Esophagus squamous epithelium (tissue), 5 donors: ENCODE measurements around the gene KRT33B. TPM values are rescaled to one million over a fixed set of nuclear protein-coding genes. Genes with fewer than 3 reads are reported as not detected.
"Not testable (repeated sequence)": the region's sequence is repeated elsewhere in the genome, so short reads cannot be mapped to it uniquely, and the experiment has no call there.

Experiments used
- DNase-seq: peaks from one replicate; lab custom pipeline; 2025; lab: John Stamatoyannopoulos, UW
- H3K27ac ChIP-seq, 4 donors: fragments of 200-600 bp; sonication (generic); one replicate each; pipeline ENCODE4 v1.5.1; 2016 to 2019; ENCODE audit warnings: mild to moderate bottlenecking in 1 of 4
- H3K27me3 ChIP-seq, 4 donors: fragments of 200-600 bp; sonication (generic); 1 replicate in 3 of 4; 2 replicates in 1 of 4; pipeline versions ENCODE4 v1.5.1 to v1.6.0; 2017 to 2021; ENCODE audit warnings: antibody characterized with exemption in 1 of 4
- H3K36me3 ChIP-seq, 3 donors: fragments of 200-600 bp; sonication (generic); one replicate each; pipeline ENCODE4 v1.5.1; 2016 to 2019
- H3K4me1 ChIP-seq, 3 donors: fragments of 200-600 bp; sonication (generic); one replicate each; pipeline ENCODE4 v1.5.1; 2017 to 2019
- H3K4me3 ChIP-seq, 4 donors: fragments of 200-600 bp; sonication (generic); 1 replicate in 3 of 4; 2 replicates in 1 of 4; pipeline ENCODE4 v1.5.1; 2016 to 2019; ENCODE audit warnings: mild to moderate bottlenecking in 2 of 4, moderate library complexity in 1 of 4
- H3K9me3 ChIP-seq, 3 donors: fragments of 200-600 bp; sonication (generic); one replicate each; pipeline ENCODE4 v1.5.1; 2016 to 2019
- POLR2A ChIP-seq, 4 donors: fragments of 450-650 bp; IDR thresholded peaks; one replicate each; pipeline ENCODE4 v1.6.1; 2017; ENCODE audit warnings: antibody characterized with exemption in 4 of 4, mild to moderate bottlenecking in 4 of 4, moderate library complexity in 3 of 4
- WGBS, 2 donors: methylation state at CpG; one replicate each; pipeline ENCODE4 v1.1.5; 2018; 5-methylcytosine and 5-hydroxymethylcytosine counted together
- intact Hi-C: fragments of 100-400 bp; cut with DNase I; formaldehyde crosslinking; loops from one replicate; pipeline ENCODE4 v1.15.0; 2022
- total RNA-seq, 4 donors: library from RNA; depleted of rRNA; stranded (reverse); fragments of >200 nt; gene quantifications; one replicate each; pipeline ENCODE4 v1.1.0, GENCODE V29; 2016
- TF ChIP-seq, protein P1 (sequence below), 6 experiments: fragments of 450-650 bp in 4 of 6; fragments of 200-600 bp in 2 of 6; sonication (generic) in 2 of 6; IDR thresholded peaks; one replicate each; pipeline ENCODE4 v1.5.1; 2016 to 2019; ENCODE audit warnings: antibody characterized with exemption in 6 of 6, mild to moderate bottlenecking in 4 of 6, moderate library complexity in 4 of 6
- donor health status: DM: yes; HTN: yes; CAD: no.

Gene KRT33B
- total RNA-seq, 4 donors from 2014 or later, result 0.32 to 0.57 TPM; not detected in 2

DNA sequence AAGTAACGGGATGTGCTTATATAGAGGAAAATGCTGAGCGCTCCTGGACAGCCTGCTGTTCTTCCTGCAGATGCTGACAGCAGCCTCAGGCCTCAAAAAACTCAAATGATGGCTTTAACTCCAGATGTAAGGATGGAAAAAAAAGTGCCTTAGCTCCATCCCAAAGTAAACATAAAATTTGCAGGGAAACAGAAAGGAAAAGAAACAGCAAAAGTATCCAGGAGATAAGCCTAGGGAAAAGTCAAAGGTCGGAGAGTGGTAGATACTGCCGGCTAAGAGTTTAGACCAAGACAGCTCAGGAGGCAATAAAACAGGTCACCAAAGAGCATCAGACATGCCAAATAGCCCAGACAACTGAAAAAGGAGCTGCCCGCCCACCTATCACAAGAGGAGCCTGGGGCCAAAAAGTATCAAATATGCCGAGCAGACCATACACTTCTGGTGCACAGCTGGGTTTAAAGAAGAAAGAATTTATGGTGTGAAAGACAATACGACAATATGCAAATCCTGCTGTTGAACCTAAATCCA, 20.9 kb upstream of the KRT33B start:
- intact Hi-C loops, result no loop called here
- Histone ChIP-seq H3K27me3 (no peaks in the 10 kb centered on the region), H3K9me3 (peaks cover 0 to 12% (median 0%) of the 10 kb centered on the region in 3 donors), H3K4me3 (no peak overlapping the region), H3K4me1 (peaks cover 0 to 31% (median 13%) of the 10 kb centered on the region in 3 donors), H3K27ac (no peak overlapping the region), H3K36me3 (no peaks in the 10 kb centered on the region)
- WGBS, 2 donors, result 78 to 81% methylated on average over 7 of the region's 7 CpGs
- TF ChIP-seq, protein P1, sequence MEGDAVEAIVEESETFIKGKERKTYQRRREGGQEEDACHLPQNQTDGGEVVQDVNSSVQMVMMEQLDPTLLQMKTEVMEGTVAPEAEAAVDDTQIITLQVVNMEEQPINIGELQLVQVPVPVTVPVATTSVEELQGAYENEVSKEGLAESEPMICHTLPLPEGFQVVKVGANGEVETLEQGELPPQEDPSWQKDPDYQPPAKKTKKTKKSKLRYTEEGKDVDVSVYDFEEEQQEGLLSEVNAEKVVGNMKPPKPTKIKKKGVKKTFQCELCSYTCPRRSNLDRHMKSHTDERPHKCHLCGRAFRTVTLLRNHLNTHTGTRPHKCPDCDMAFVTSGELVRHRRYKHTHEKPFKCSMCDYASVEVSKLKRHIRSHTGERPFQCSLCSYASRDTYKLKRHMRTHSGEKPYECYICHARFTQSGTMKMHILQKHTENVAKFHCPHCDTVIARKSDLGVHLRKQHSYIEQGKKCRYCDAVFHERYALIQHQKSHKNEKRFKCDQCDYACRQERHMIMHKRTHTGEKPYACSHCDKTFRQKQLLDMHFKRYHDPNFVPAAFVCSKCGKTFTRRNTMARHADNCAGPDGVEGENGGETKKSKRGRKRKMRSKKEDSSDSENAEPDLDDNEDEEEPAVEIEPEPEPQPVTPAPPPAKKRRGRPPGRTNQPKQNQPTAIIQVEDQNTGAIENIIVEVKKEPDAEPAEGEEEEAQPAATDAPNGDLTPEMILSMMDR (IDR thresholded peaks at IDR 0.05), result no peak
- no peak for TF ChIP-seq POLR2A (IDR thresholded peaks at IDR 0.05)
- no peak for DNase-seq

DNA sequence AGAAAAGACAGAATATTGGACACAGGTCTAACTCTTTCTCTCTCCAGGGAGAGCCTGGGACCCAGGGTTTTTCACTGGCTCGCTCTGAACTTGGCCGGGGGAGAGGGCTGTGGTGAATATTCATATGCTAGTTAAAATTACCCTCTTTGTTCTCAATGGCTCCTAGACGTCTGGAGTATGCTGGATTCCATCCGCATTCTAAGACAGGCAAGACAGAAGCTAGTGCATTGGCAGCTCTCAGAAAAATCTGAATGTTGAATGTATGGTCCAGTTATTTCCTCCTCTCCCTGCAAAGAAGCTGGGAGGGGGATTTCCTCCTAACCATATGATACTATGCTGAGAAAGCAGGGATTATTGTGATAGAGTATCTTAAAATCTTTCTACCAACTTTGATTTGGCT, 18.1 kb upstream of the KRT33B start:
- intact Hi-C loops, result no loop called here

DNA sequence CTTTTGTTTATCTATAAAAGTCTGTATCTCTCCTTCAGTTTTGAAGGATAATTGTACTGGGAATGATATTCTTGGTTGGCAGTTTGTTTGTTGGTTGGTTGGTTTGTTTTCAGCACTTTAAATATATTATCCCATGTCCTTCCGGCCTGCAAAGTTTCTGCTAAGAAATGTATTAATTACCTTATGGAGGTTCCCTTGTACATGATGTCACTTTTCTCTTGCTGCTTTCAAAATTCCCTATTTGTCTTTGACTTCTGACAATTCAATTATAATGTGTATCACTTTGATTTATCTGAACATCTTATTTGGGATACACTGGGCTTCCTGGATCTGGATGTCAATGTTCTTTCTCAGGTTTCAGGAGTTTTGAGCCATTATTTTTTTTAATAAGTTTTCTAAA, 16.6 kb upstream of the KRT33B start:
- WGBS, 2 donors, result 100% methylated on average over 1 of the region's 1 CpG

More for the DNA sequence above, 18.1 kb upstream of the KRT33B start:
- no peak overlapping the region for H3K4me3 ChIP-seq
- TF ChIP-seq, protein P1 (IDR thresholded peaks at IDR 0.05), result no peak
- no peak for TF ChIP-seq POLR2A (IDR thresholded peaks at IDR 0.05)
- no peak for DNase-seq
- no peaks in the 10 kb centered on the region for H3K36me3 ChIP-seq
- no peak overlapping the region for H3K27ac ChIP-seq
- 90 to 97% methylated on average over 4 of the region's 4 CpGs for WGBS, 2 donors
- H3K27me3 ChIP-seq, result no peaks in the 10 kb centered on the region
- peaks cover 0 to 12% (median 0%) of the 10 kb centered on the region in 3 donors for H3K9me3 ChIP-seq
- H3K4me1 ChIP-seq, result peaks cover 0 to 6% (median 0%) of the 10 kb centered on the region in 3 donors

GRCh38 chr17:41383690-41384089, 14.1 kb upstream of the KRT33B start:
- DNase-seq, result no peak
- H3K4me3 ChIP-seq, result no peak overlapping the region
- WGBS, 2 donors, result 93 to 94% methylated on average over 1 of the region's 1 CpG
- TF ChIP-seq, protein P1 (IDR thresholded peaks at IDR 0.05), result no peak
- TF ChIP-seq POLR2A (IDR thresholded peaks at IDR 0.05), result no peak
- intact Hi-C loops, result no loop called here
- H3K27me3 ChIP-seq, result peaks cover 0 to 8% (median 0%) of the 10 kb centered on the region in 4 donors
- no peaks in the 10 kb centered on the region for H3K36me3 ChIP-seq
- peaks cover 0 to 12% (median 0%) of the 10 kb centered on the region in 3 donors for H3K9me3 ChIP-seq
- H3K4me1 ChIP-seq, result no peaks in the 10 kb centered on the region
- no peak overlapping the region for H3K27ac ChIP-seq

More for the DNA sequence above, 16.6 kb upstream of the KRT33B start:
- Histone ChIP-seq H3K4me1 (no peaks in the 10 kb centered on the region), H3K27ac (no peak overlapping the region), H3K4me3 (no peak overlapping the region), H3K9me3 (peaks cover 0 to 12% (median 0%) of the 10 kb centered on the region in 3 donors), H3K27me3 (peaks cover 0 to 3% (median 0%) of the 10 kb centered on the region in 4 donors), H3K36me3 (no peaks in the 10 kb centered on the region)
- no peak for DNase-seq
- intact Hi-C loops, result no loop called here
- TF ChIP-seq, protein P1 (IDR thresholded peaks at IDR 0.05), result no peak
- no peak for TF ChIP-seq POLR2A (IDR thresholded peaks at IDR 0.05)

DNA sequence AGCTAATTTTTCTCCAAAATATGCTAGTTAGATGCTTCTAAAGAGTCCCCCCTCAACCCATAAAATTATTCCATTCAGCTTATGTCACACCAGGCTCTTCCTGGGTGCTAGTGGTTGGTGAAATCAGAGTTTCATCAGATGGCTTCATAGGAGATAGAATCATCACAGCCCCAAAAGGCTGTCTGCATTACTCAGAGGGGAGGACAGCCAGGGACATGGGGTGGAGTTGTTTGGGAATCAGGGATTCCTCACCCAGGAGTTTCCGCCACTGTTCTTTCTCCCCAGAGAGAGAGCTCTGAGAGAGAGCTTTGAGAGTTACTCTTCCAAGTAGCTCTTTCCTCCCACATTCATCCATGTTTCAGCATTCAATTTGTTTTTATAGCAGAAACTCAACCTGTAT, 12.8 kb upstream of the KRT33B start:
- Histone ChIP-seq H3K27me3 (peaks cover 0 to 8% (median 0%) of the 10 kb centered on the region in 4 donors), H3K4me3 (no peak overlapping the region), H3K4me1 (no peaks in the 10 kb centered on the region), H3K36me3 (no peaks in the 10 kb centered on the region), H3K9me3 (peaks cover 0 to 12% (median 0%) of the 10 kb centered on the region in 3 donors), H3K27ac (no peak overlapping the region)
- no peak for DNase-seq
- WGBS, 2 donors, result 83 to 100% methylated on average over 1 of the region's 1 CpG
- TF ChIP-seq, protein P1 (IDR thresholded peaks at IDR 0.05), result no peak
- TF ChIP-seq POLR2A (IDR thresholded peaks at IDR 0.05), result no peak
- intact Hi-C loops, result no loop called here

DNA sequence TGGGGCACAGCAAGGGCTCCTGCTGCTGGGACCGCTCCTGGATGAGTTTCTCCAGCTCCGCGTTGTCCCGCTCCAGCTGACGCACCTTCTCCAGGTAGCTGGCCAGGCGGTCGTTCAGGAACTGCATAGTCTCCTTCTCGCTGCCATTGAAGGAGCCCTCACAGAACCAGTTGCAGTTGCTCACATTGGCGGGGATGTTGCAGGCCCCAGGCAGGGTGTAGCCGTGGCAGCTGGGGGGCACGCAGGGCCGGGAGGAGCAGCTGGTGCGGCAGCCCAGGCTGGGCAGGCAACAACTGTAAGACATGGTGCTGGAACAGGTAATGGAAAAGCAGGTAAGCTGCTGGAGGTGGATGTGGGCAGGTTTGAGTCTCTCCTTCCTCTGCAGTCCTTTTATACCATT, 12.3 kb upstream of the KRT33B start, which contains the start of gene KRT34:
Gene KRT34, minus strand, starts transcription at position 364 of the 400 bp plus-strand sequence. Its CDS starts 60 bp downstream, at position 304.
- H3K36me3 ChIP-seq, H3K4me3 ChIP-seq, DNase-seq, H3K27ac ChIP-seq, H3K27me3 ChIP-seq, intact Hi-C loops, H3K4me1 ChIP-seq: not testable (repeated sequence)
- WGBS, 2 donors, result 100% methylated on average over 1 to 7 of the region's 13 CpGs
- H3K9me3 ChIP-seq, result peaks cover 0 to 11% (median 0%) of the 10 kb centered on the region in 3 donors

DNA sequence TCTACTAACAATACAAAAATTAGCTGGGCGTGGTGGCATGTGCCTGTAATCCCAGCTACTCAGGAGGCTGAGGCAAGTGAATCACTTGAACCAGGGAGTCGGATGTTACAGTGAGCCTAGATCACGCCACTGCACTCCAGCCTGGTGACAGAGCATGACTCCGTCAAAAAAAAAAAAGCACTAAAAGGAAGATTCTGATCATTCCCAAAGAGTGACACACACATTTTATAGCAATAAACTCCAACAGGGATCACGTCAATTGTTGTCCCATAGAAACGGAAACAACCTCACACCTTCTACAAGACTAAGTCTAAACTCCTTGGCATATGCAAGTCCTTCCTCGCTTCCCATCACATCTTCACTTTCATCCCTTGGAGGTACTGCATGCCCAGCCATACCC, 10.5 kb upstream of the KRT33B start:
- intact Hi-C loops, H3K4me1 ChIP-seq, H3K9me3 ChIP-seq, H3K4me3 ChIP-seq, H3K27ac ChIP-seq, H3K36me3 ChIP-seq, DNase-seq, H3K27me3 ChIP-seq: not testable (repeated sequence)
- 80 to 83% methylated on average over 7 of the region's 7 CpGs for WGBS, 2 donors
